GM19025 (cell line): ENCODE results near the gene HLTF.
"Not testable (repeated sequence)": the region's sequence is repeated elsewhere in the genome, so short reads cannot be mapped to it uniquely, and the experiment has no call there.

Source experiments
- ATAC-seq: cut with Tn5 transposase; IDR thresholded peaks from one replicate; pipeline ENCODE4 v1.9.1; 2021; ENCODE audit warnings: mild to moderate bottlenecking, low read depth, moderate library complexity; ENCODE audit not compliant: unreplicated experiment

Gene HLTF

GRCh38 chr3:149086232-149086988 is at the start of gene HLTF:
HLTF (minus strand) TSS chr3:149086533; CDS start chr3:149086336, 197 bp downstream.
- ATAC-seq: peak; percentile 99

- ATAC-seq: no peak
Measured at GRCh38 chr3:149134575-149134974, 48.2 kb upstream of the HLTF start.

- ATAC-seq: no peak
Measured at GRCh38 chr3:149131589-149131988, 45.3 kb upstream of the HLTF start.

GRCh38 chr3:149129326-149130205 is 43.2 kb upstream of the HLTF start, which contains the start of gene HPS3:
HPS3 (plus strand) TSS chr3:149129638; CDS start chr3:149129724, 86 bp downstream.
- peak; percentile 93 for ATAC-seq

GRCh38 chr3:149128821-149129220 is 42.5 kb upstream of the HLTF start:
- ATAC-seq: no peak

- no peak for ATAC-seq
Measured at GRCh38 chr3:149122721-149123578, 36.6 kb upstream of the HLTF start.

GRCh38 chr3:149120051-149120972 is 34.0 kb upstream of the HLTF start:
- no peak for ATAC-seq

- ATAC-seq: no peak
Measured at GRCh38 chr3:149119466-149119865, 33.1 kb upstream of the HLTF start.

- ATAC-seq: no peak
Measured at GRCh38 chr3:149118724-149119123, 32.4 kb upstream of the HLTF start.

- ATAC-seq: no peak
Measured at GRCh38 chr3:149115114-149115513, 28.8 kb upstream of the HLTF start.

- no peak for ATAC-seq
Measured at GRCh38 chr3:149114458-149114857, 28.1 kb upstream of the HLTF start.

GRCh38 chr3:149104484-149104883 is 18.2 kb upstream of the HLTF start:
- ATAC-seq: no peak

- no peak for ATAC-seq
Measured at GRCh38 chr3:149101641-149102040, 15.3 kb upstream of the HLTF start.

GRCh38 chr3:149101154-149101553 is 14.8 kb upstream of the HLTF start:
- no peak for ATAC-seq

- not testable (repeated sequence) for ATAC-seq
Measured at GRCh38 chr3:149097987-149098386, 11.7 kb upstream of the HLTF start.

GRCh38 chr3:149095487-149095886 is 9.2 kb upstream of the HLTF start:
- ATAC-seq: peak; percentile 63

GRCh38 chr3:149091983-149092382 is 5.7 kb upstream of the HLTF start:
- no peak for ATAC-seq

- ATAC-seq: no peak
Measured at GRCh38 chr3:149090907-149091306, 4.6 kb upstream of the HLTF start.

- no peak for ATAC-seq
Measured at GRCh38 chr3:149090461-149090860, 4.1 kb upstream of the HLTF start.
